Tibial artery (tissue), 4 donors: ENCODE data around the gene MRGPRF.
"Not testable (repeated sequence)": the region's sequence is repeated elsewhere in the genome, so short reads cannot be mapped to it uniquely, and the experiment has no call there.

Source experiments
- DNase-seq, 2 donors: peaks; one replicate each; pipeline ENCODE4 v3.0.0-alpha.2; 2019
- H3K27ac ChIP-seq, 2 donors: fragments of 200-600 bp; sonication (generic) in 1 of 2; 1 replicate in 1 of 2; 2 replicates in 1 of 2; pipeline ENCODE4 v1.5.1; 2018 to 2019; ENCODE audit warnings: mild to moderate bottlenecking in 1 of 2
- H3K27me3 ChIP-seq, 2 donors: fragments of 200-600 bp; sonication (generic) in 1 of 2; one replicate each; pipeline versions ENCODE4 v1.5.1 to v1.6.0; 2016 to 2019
- H3K36me3 ChIP-seq, 3 donors: fragments of 200-600 bp; sonication (generic) in 2 of 3; one replicate each; pipeline ENCODE4 v1.5.1; 2016 to 2019; ENCODE audit warnings: mild to moderate bottlenecking in 2 of 3
- H3K4me1 ChIP-seq, 4 donors: fragments of 200-600 bp; sonication (generic) in 2 of 4; 1 replicate in 3 of 4; 2 replicates in 1 of 4; pipeline ENCODE4 v1.5.1; 2016 to 2019
- H3K4me3 ChIP-seq, 2 donors: fragments of 200-600 bp; sonication (generic) in 1 of 2; 1 replicate in 1 of 2; 2 replicates in 1 of 2; pipeline ENCODE4 v1.5.1; 2018 to 2019; ENCODE audit warnings: mild to moderate bottlenecking in 2 of 2
- H3K9me3 ChIP-seq, 3 donors: fragments of 200-600 bp; sonication (generic) in 1 of 3; one replicate each; pipeline ENCODE4 v1.5.1; 2016 to 2019
- CTCF ChIP-seq, 2 experiments: fragments of 200-600 bp in 1 of 2; fragments of 450-650 bp in 1 of 2; IDR thresholded peaks; one replicate each; pipeline ENCODE4 v1.5.1; 2017 to 2019; ENCODE audit warnings: antibody characterized with exemption in 2 of 2, mild to moderate bottlenecking in 1 of 2, moderate library complexity in 1 of 2
- intact Hi-C: fragments of 100-400 bp; cut with DNase I; formaldehyde crosslinking; loops from one replicate; pipeline ENCODE4 v1.15.0; 2023; ENCODE audit warnings: low total_unique reads

Gene MRGPRF

GRCh38 chr11:69000391-69000790 lies 12.7 kb downstream of the MRGPRF start:
- Histone ChIP-seq H3K36me3 (peaks cover 18 to 26% (median 22%) of the 10 kb centered on the region in 3 donors), H3K4me1 (peaks cover 17 to 81% (median 70%) of the 10 kb centered on the region in 4 donors), H3K4me3 (no peak overlapping the region), H3K9me3 (no peaks in the 10 kb centered on the region), H3K27ac (peak overlapping the region; percentile 91 to 93), H3K27me3 (no peaks in the 10 kb centered on the region)
- TF ChIP-seq CTCF (IDR thresholded peaks at IDR 0.05) = no peak
- intact Hi-C loops = loop anchor here (10.0 kb wide), 1 partner anchor 76 kb away; no protein-coding TSS in a partner anchor
- DNase-seq = peak in 1 of 2 donors; percentile 21

- DNase-seq = peak in 1 of 2 donors; percentile 59
- not testable (repeated sequence) for H3K4me3 ChIP-seq, H3K27me3 ChIP-seq, H3K9me3 ChIP-seq
- Histone ChIP-seq H3K4me1 (peaks cover 17 to 77% (median 65%) of the 10 kb centered on the region in 4 donors), H3K36me3 (peaks cover 13 to 20% (median 16%) of the 10 kb centered on the region in 3 donors), H3K27ac (peak overlapping the region; percentile 91 to 93)
- intact Hi-C loops = loop anchor here (10.0 kb wide), 1 partner anchor 75 kb away; no protein-coding TSS in a partner anchor
Observed at GRCh38 chr11:68999748-69000355, 13.2 kb downstream of the MRGPRF start.

- peak overlapping the region; percentile 91 to 93 for H3K27ac ChIP-seq
Observed at GRCh38 chr11:68999093-68999747, 13.8 kb downstream of the MRGPRF start.

GRCh38 chr11:68998390-68998911 lies 14.6 kb downstream of the MRGPRF start:
- Histone ChIP-seq H3K27me3 (peaks cover 0 to 4% of the 10 kb centered on the region in 2 donors), H3K9me3 (no peaks in the 10 kb centered on the region), H3K36me3 (peaks cover 0 to 6% (median 2%) of the 10 kb centered on the region in 3 donors), H3K27ac (peak overlapping the region; percentile 91 to 93), H3K4me1 (peaks cover 17 to 63% (median 54%) of the 10 kb centered on the region in 4 donors), H3K4me3 (no peak overlapping the region)
- intact Hi-C loops = no loop called here
- TF ChIP-seq CTCF (IDR thresholded peaks at IDR 0.05) = no peak
- peak in 1 of 2 donors; percentile 64 for DNase-seq

More at GRCh38 chr11:68999093-68999747, 13.8 kb downstream of the MRGPRF start:
- H3K4me3 ChIP-seq = no peak overlapping the region
- TF ChIP-seq CTCF (IDR thresholded peaks at IDR 0.05) = no peak
- DNase-seq = peak in 1 of 2 donors; percentile 65
- no peaks in the 10 kb centered on the region for H3K9me3 ChIP-seq
- H3K27me3 ChIP-seq = no peaks in the 10 kb centered on the region
- intact Hi-C loops = no loop called here
- peaks cover 7 to 14% (median 10%) of the 10 kb centered on the region in 3 donors for H3K36me3 ChIP-seq
- peaks cover 17 to 71% (median 61%) of the 10 kb centered on the region in 4 donors for H3K4me1 ChIP-seq

GRCh38 chr11:68997995-68998348 lies 15.1 kb downstream of the MRGPRF start:
- intact Hi-C loops = no loop called here
- Histone ChIP-seq H3K36me3 (peaks cover 0 to 1% (median 0%) of the 10 kb centered on the region in 3 donors), H3K9me3 (no peaks in the 10 kb centered on the region), H3K27me3 (peaks cover 0 to 4% of the 10 kb centered on the region in 2 donors), H3K4me1 (peaks cover 15 to 58% (median 49%) of the 10 kb centered on the region in 4 donors), H3K4me3 (no peak overlapping the region), H3K27ac (peak overlapping the region; percentile 91 to 93)
- no peak for TF ChIP-seq CTCF (IDR thresholded peaks at IDR 0.05)
- peak in 1 of 2 donors; percentile 29 for DNase-seq
